GM23338 (cell line): ENCODE data around the gene LSM12. TPM values are rescaled to one million over a fixed set of nuclear protein-coding genes. Genes with fewer than 3 reads are reported as not detected.

Experiments
- ATAC-seq: fragments of 200-7000 bp; cut with Tn5 transposase; 3 replicates; pipeline ENCODE4 v1.9.1; 2020
- DNase-seq: peaks from one replicate; pipeline ENCODE4 v3.0.0-alpha.2; 2015; ENCODE audit warnings: low spot score
- H2AFZ ChIP-seq: fragments of 200-600 bp; sonication (generic); 2 replicates; pipeline ENCODE4 v1.8.0; 2016; ENCODE audit warnings: antibody characterized with exemption, mild to moderate bottlenecking, moderate library complexity
- H3F3A ChIP-seq: fragments of 200-600 bp; sonication (generic); replicated peaks from 2 replicates; pipeline ENCODE4 v1.8.0; 2017; ENCODE audit warnings: antibody characterized with exemption, mixed run types, low read depth
- H3K27ac ChIP-seq: fragments of 200-600 bp; sonication (generic); 2 replicates; pipeline ENCODE4 v1.6.1; 2016; ENCODE audit warnings: low read depth
- H3K27me3 ChIP-seq: fragments of 200-600 bp; sonication (generic); 2 replicates; pipeline ENCODE4 v1.8.0; 2016; ENCODE audit warnings: mild to moderate bottlenecking, mixed run types, moderate library complexity; ENCODE audit not compliant: insufficient read depth
- H3K36me3 ChIP-seq: fragments of 200-600 bp; sonication (generic); 2 replicates; pipeline ENCODE4 v1.8.0; 2016; ENCODE audit warnings: mild to moderate bottlenecking; ENCODE audit not compliant: insufficient read depth
- H3K4me1 ChIP-seq: fragments of 200-600 bp; sonication (generic); 2 replicates; pipeline ENCODE4 v1.8.0; 2016; ENCODE audit warnings: mild to moderate bottlenecking, moderate library complexity; ENCODE audit not compliant: insufficient read depth
- H3K4me2 ChIP-seq: fragments of 200-600 bp; sonication (generic); 2 replicates; pipeline ENCODE4 v1.7.1; 2017; ENCODE audit warnings: mixed run types
- H3K4me3 ChIP-seq: fragments of 200-600 bp; sonication (generic); 2 replicates; pipeline ENCODE4 v1.6.1; 2016; ENCODE audit warnings: mixed run types
- H3K79me2 ChIP-seq: fragments of 200-600 bp; sonication (generic); replicated peaks from 2 replicates; pipeline ENCODE4 v1.8.0; 2017; ENCODE audit warnings: mild to moderate bottlenecking; ENCODE audit not compliant: insufficient read depth
- H3K9me2 ChIP-seq: fragments of 200-600 bp; sonication (generic); 2 replicates; pipeline ENCODE4 v1.8.0; 2017; ENCODE audit not compliant: insufficient read depth
- H4K20me1 ChIP-seq: fragments of 200-600 bp; sonication (generic); replicated peaks from 2 replicates; pipeline ENCODE4 v1.8.0; 2017; ENCODE audit warnings: mild to moderate bottlenecking; ENCODE audit not compliant: insufficient read depth
- H3K27ac Mint-ChIP-seq: 2 replicates; pipeline ENCODE4 v1.8.0; 2020; ENCODE audit warnings: inconsistent platforms, mild to moderate bottlenecking, moderate library complexity, mixed read lengths
- H3K27me3 Mint-ChIP-seq: 3 replicates; pipeline ENCODE4 v1.8.0; 2022; ENCODE audit warnings: low read depth, mild to moderate bottlenecking, moderate library complexity, mixed read lengths, inconsistent platforms; ENCODE audit not compliant: insufficient read depth, poor library complexity
- H3K36me3 Mint-ChIP-seq: 3 replicates; pipeline ENCODE4 v1.8.0; 2021; ENCODE audit warnings: low read depth, mild to moderate bottlenecking, inconsistent platforms, moderate library complexity, mixed read lengths
- H3K4me1 Mint-ChIP-seq: 3 replicates; pipeline ENCODE4 v1.8.0; 2020; ENCODE audit warnings: mild to moderate bottlenecking, inconsistent platforms, mixed read lengths
- H3K4me3 Mint-ChIP-seq: 3 replicates; pipeline ENCODE4 v1.8.0; 2021; ENCODE audit warnings: moderate library complexity, mild to moderate bottlenecking, inconsistent platforms, mixed read lengths
- H3K9me3 Mint-ChIP-seq: 3 replicates; pipeline ENCODE4 v1.8.0; 2020; ENCODE audit warnings: moderate library complexity, mild to moderate bottlenecking, inconsistent platforms, mixed read lengths
- CREB1 ChIP-seq: fragments of 250-450 bp; sonication (Bioruptor Pico); IDR thresholded peaks from 2 replicates; pipeline ENCODE4 v1.5.0; 2020; ENCODE audit warnings: low read depth, mild to moderate bottlenecking, moderate library complexity
- EZH2 ChIP-seq: fragments of 200-600 bp; sonication (generic); IDR thresholded peaks from one replicate; pipeline ENCODE4 v1.8.0; 2017; ENCODE audit warnings: antibody characterized with exemption, mild to moderate bottlenecking, low read depth; ENCODE audit not compliant: unreplicated experiment
- POLR2AphosphoS5 ChIP-seq: IDR thresholded peaks from 2 replicates; pipeline ENCODE4 v1.6.1; 2016; ENCODE audit warnings: antibody characterized with exemption, low read depth
- STAT1 ChIP-seq: IDR thresholded peaks from one replicate; pipeline ENCODE4 v1.6.1; 2016; ENCODE audit warnings: antibody characterized with exemption; ENCODE audit not compliant: unreplicated experiment
- ZNF331 ChIP-seq: fragments of 250-450 bp; sonication (Bioruptor Pico); IDR thresholded peaks from 2 replicates; pipeline ENCODE4 v1.5.0; 2020; ENCODE audit warnings: low read depth, mild to moderate bottlenecking, moderate library complexity
- polyA plus RNA-seq: library from polyadenylated mRNA; unstranded; fragments of >200 nt; fragmentation: Nextera tagmentation; extraction: Ambion mirVana; gene quantifications from 2 replicates; pipeline ENCODE4 v1.2.1, GENCODE V29; 2016
- total RNA-seq: library from RNA; depleted of rRNA; stranded (reverse); fragments of >200 nt; shearing (Covaris generic); gene quantifications from 2 replicates; pipeline ENCODE4 v1.2.3, GENCODE V29; 2014
- TF ChIP-seq, protein P1 (sequence below): IDR thresholded peaks from 2 replicates; pipeline ENCODE4 v1.6.1; 2016; ENCODE audit warnings: antibody characterized with exemption
- TF ChIP-seq, protein P2 (sequence below): IDR thresholded peaks from one replicate; pipeline ENCODE4 v1.6.1; 2018; ENCODE audit warnings: antibody characterized with exemption; ENCODE audit not compliant: unreplicated experiment
- TF ChIP-seq, protein P3 (sequence below), 2 experiments: fragments of 200-600 bp in 1 of 2; sonication (generic) in 1 of 2; conservative IDR thresholded peaks; 2 replicates each; pipeline versions ENCODE4 v1.5.1 to v1.6.1; 2016 to 2017; ENCODE audit warnings: antibody characterized with exemption in 2 of 2, low read depth in 2 of 2, mild to moderate bottlenecking in 2 of 2, moderate library complexity in 1 of 2
- TF ChIP-seq, protein P4 (sequence below): fragments of 250-450 bp; sonication (Bioruptor Pico); IDR thresholded peaks from 2 replicates; pipeline ENCODE4 v1.5.0; 2020; ENCODE audit warnings: mild to moderate bottlenecking, moderate library complexity

The LSM12 gene
- total and polyA plus RNA-seq, 2 experiments from 2014 or later, result 72.7 to 241 TPM

DNA sequence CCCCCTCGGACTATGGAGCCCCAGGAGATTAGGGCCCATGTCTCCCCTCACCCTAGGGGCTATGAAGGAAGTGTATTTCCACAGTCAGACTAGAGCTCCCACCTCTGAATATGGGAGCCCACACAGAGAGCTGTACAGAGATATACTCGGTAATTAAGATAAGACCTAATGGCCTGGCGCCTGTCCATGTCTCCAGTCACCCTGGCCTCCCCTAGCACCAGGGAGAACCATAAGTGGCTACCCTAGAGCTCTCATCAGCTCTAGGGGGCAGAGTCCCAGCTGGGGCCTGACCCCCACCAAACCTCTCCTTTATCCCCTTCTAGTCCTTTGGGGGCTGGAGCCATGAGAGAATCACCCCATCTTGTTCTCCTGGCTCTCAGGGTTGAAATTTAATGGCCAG lies 54.1 kb downstream of the LSM12 start (continued):
- TF ChIP-seq, protein P1, sequence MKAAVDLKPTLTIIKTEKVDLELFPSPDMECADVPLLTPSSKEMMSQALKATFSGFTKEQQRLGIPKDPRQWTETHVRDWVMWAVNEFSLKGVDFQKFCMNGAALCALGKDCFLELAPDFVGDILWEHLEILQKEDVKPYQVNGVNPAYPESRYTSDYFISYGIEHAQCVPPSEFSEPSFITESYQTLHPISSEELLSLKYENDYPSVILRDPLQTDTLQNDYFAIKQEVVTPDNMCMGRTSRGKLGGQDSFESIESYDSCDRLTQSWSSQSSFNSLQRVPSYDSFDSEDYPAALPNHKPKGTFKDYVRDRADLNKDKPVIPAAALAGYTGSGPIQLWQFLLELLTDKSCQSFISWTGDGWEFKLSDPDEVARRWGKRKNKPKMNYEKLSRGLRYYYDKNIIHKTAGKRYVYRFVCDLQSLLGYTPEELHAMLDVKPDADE, result no peak
- TF ChIP-seq, protein P2, sequence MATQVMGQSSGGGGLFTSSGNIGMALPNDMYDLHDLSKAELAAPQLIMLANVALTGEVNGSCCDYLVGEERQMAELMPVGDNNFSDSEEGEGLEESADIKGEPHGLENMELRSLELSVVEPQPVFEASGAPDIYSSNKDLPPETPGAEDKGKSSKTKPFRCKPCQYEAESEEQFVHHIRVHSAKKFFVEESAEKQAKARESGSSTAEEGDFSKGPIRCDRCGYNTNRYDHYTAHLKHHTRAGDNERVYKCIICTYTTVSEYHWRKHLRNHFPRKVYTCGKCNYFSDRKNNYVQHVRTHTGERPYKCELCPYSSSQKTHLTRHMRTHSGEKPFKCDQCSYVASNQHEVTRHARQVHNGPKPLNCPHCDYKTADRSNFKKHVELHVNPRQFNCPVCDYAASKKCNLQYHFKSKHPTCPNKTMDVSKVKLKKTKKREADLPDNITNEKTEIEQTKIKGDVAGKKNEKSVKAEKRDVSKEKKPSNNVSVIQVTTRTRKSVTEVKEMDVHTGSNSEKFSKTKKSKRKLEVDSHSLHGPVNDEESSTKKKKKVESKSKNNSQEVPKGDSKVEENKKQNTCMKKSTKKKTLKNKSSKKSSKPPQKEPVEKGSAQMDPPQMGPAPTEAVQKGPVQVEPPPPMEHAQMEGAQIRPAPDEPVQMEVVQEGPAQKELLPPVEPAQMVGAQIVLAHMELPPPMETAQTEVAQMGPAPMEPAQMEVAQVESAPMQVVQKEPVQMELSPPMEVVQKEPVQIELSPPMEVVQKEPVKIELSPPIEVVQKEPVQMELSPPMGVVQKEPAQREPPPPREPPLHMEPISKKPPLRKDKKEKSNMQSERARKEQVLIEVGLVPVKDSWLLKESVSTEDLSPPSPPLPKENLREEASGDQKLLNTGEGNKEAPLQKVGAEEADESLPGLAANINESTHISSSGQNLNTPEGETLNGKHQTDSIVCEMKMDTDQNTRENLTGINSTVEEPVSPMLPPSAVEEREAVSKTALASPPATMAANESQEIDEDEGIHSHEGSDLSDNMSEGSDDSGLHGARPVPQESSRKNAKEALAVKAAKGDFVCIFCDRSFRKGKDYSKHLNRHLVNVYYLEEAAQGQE, result no peak
- no peak for TF ChIP-seq CREB1
- TF ChIP-seq, protein P3, sequence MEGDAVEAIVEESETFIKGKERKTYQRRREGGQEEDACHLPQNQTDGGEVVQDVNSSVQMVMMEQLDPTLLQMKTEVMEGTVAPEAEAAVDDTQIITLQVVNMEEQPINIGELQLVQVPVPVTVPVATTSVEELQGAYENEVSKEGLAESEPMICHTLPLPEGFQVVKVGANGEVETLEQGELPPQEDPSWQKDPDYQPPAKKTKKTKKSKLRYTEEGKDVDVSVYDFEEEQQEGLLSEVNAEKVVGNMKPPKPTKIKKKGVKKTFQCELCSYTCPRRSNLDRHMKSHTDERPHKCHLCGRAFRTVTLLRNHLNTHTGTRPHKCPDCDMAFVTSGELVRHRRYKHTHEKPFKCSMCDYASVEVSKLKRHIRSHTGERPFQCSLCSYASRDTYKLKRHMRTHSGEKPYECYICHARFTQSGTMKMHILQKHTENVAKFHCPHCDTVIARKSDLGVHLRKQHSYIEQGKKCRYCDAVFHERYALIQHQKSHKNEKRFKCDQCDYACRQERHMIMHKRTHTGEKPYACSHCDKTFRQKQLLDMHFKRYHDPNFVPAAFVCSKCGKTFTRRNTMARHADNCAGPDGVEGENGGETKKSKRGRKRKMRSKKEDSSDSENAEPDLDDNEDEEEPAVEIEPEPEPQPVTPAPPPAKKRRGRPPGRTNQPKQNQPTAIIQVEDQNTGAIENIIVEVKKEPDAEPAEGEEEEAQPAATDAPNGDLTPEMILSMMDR (conservative IDR thresholded peaks at IDR 0.05; ENCODE audit: low read depth in 2 of 2), result no peak

DNA sequence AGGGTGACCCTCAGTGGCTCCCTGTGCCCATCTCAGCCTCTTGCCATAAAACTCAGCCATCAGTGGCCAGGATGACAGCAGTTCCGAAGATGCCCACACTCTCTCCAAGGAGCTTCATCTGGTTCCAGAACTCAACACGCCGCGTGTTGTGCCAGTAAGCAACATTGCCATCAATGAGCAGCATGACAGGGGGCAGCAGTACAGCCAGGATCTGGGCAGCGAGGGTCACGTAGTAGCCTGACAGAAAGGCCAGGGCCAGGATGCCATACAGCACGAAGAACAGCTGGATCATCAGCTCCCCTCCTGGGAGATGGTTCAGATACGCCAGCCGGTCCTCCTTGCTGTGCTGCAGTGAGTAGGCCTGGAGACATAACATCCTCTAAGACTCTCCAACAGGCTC lies 54.6 kb downstream of the LSM12 start:
- Histone ChIP-seq H3K4me3 (no peak overlapping the region), H3K27me3 (no peaks in the 10 kb centered on the region), H3K36me3 (no peaks in the 10 kb centered on the region), H3K79me2 (0 out of 2 replicates have a peak, but pooled peaks cover 4% of the 10 kb centered on the region), H4K20me1 (peaks cover 10% of the 10 kb centered on the region; the same call in 1 of the 2 replicates), H3K27ac (no peak overlapping the region), H2AFZ (no peak overlapping the region), H3K4me2 (no peak overlapping the region), H3K4me1 (peaks cover 13% of the 10 kb centered on the region), H3K9me2 (no peaks in the 10 kb centered on the region), H3F3A (peaks cover 24% of the 10 kb centered on the region)
- no peak overlapping the region for H3K27ac Mint-ChIP-seq
- no peaks in the 10 kb centered on the region for H3K9me3 Mint-ChIP-seq
- H3K4me1 Mint-ChIP-seq, result peaks cover 26% of the 10 kb centered on the region
- no peak overlapping the region for H3K4me3 Mint-ChIP-seq
- ATAC-seq (no peak), DNase-seq (no peak)
- peaks cover 16% of the 10 kb centered on the region for H3K36me3 Mint-ChIP-seq
- H3K27me3 Mint-ChIP-seq, result peaks cover 21% of the 10 kb centered on the region
- TF ChIP-seq EZH2 (no peak), POLR2AphosphoS5 (no peak), STAT1 (no peak), ZNF331 (no peak)
- TF ChIP-seq, protein P4, sequence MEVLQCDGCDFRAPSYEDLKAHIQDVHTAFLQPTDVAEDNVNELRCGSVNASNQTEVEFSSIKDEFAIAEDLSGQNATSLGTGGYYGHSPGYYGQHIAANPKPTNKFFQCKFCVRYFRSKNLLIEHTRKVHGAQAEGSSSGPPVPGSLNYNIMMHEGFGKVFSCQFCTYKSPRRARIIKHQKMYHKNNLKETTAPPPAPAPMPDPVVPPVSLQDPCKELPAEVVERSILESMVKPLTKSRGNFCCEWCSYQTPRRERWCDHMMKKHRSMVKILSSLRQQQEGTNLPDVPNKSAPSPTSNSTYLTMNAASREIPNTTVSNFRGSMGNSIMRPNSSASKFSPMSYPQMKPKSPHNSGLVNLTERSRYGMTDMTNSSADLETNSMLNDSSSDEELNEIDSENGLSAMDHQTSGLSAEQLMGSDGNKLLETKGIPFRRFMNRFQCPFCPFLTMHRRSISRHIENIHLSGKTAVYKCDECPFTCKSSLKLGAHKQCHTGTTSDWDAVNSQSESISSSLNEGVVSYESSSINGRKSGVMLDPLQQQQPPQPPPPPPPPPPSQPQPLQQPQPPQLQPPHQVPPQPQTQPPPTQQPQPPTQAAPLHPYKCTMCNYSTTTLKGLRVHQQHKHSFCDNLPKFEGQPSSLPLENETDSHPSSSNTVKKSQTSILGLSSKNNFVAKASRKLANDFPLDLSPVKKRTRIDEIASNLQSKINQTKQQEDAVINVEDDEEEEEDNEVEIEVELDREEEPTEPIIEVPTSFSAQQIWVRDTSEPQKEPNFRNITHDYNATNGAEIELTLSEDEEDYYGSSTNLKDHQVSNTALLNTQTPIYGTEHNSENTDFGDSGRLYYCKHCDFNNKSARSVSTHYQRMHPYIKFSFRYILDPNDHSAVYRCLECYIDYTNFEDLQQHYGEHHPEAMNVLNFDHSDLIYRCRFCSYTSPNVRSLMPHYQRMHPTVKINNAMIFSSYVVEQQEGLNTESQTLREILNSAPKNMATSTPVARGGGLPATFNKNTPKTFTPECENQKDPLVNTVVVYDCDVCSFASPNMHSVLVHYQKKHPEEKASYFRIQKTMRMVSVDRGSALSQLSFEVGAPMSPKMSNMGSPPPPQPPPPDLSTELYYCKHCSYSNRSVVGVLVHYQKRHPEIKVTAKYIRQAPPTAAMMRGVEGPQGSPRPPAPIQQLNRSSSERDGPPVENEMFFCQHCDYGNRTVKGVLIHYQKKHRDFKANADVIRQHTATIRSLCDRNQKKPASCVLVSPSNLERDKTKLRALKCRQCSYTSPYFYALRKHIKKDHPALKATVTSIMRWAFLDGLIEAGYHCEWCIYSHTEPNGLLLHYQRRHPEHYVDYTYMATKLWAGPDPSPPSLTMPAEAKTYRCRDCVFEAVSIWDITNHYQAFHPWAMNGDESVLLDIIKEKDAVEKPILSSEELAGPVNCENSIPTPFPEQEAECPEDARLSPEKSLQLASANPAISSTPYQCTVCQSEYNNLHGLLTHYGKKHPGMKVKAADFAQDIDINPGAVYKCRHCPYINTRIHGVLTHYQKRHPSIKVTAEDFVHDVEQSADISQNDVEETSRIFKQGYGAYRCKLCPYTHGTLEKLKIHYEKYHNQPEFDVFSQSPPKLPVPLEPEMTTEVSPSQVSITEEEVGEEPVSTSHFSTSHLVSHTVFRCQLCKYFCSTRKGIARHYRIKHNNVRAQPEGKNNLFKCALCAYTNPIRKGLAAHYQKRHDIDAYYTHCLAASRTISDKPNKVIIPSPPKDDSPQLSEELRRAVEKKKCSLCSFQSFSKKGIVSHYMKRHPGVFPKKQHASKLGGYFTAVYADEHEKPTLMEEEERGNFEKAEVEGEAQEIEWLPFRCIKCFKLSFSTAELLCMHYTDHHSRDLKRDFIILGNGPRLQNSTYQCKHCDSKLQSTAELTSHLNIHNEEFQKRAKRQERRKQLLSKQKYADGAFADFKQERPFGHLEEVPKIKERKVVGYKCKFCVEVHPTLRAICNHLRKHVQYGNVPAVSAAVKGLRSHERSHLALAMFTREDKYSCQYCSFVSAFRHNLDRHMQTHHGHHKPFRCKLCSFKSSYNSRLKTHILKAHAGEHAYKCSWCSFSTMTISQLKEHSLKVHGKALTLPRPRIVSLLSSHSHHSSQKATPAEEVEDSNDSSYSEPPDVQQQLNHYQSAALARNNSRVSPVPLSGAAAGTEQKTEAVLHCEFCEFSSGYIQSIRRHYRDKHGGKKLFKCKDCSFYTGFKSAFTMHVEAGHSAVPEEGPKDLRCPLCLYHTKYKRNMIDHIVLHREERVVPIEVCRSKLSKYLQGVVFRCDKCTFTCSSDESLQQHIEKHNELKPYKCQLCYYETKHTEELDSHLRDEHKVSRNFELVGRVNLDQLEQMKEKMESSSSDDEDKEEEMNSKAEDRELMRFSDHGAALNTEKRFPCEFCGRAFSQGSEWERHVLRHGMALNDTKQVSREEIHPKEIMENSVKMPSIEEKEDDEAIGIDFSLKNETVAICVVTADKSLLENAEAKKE (CRISPR knock-in tag), result no peak
- TF ChIP-seq, protein P3 (conservative IDR thresholded peaks at IDR 0.05; ENCODE audit: low read depth in 2 of 2), result no peak
